IMR-90 (cell line): Measurements from ENCODE around the gene SLC26A11. TPM values are rescaled to one million over a fixed set of nuclear protein-coding genes. Genes with fewer than 3 reads are reported as not detected.

ENCODE experiments used
- ATAC-seq: fragments of 200-7000 bp; cut with Tn5 transposase; 2 replicates; pipeline ENCODE4 v1.9.1; 2020; ENCODE audit warnings: low read depth, mild to moderate bottlenecking, moderate library complexity
- BruUV-seq: library from RNA; stranded (reverse); fragments of 400-500 nt; replicated peaks from 2 replicates; lab custom pipeline; 2021; lab: Mats Ljungman, UMichigan
- CTCF ChIA-PET: fragments of 300-600 bp; formaldehyde crosslinking; extraction: SDS; loops from one replicate; lab custom pipeline; 2021; ENCODE audit warnings: antibody characterized with exemption; lab: Yijun Ruan, JAX
- POLR2A ChIA-PET: fragments of 300-600 bp; sonication (Branson Sonifier 250); formaldehyde crosslinking; loops from one replicate; lab custom pipeline; 2022; ENCODE audit warnings: antibody characterized with exemption; ENCODE audit not compliant: unreplicated experiment; lab: Charles Lee
- DNase-seq: peaks from one replicate; pipeline ENCODE4 v3.0.0; 2013
- H2AFZ ChIP-seq: replicated peaks from 2 replicates; pipeline ENCODE3; 2013; ENCODE audit warnings: low read length, mild to moderate bottlenecking; ENCODE audit not compliant: poor library complexity
- H2AK5ac ChIP-seq: 2 replicates; pipeline ENCODE4 v1.6.1; 2013; ENCODE audit warnings: low read depth, low read length, inconsistent platforms
- H2AK9ac ChIP-seq: replicated peaks from 2 replicates; pipeline ENCODE3; 2013; ENCODE audit warnings: mild to moderate bottlenecking, low read depth, low read length, moderate library complexity; ENCODE audit not compliant: poor library complexity
- H2BK120ac ChIP-seq: 2 replicates; pipeline ENCODE4 v1.6.1; 2013; ENCODE audit warnings: low read depth, low read length, inconsistent platforms
- H2BK15ac ChIP-seq: 3 replicates; pipeline ENCODE4 v1.6.1; 2013; ENCODE audit warnings: low read depth, low read length, inconsistent platforms
- H2BK20ac ChIP-seq: 2 replicates; pipeline ENCODE4 v1.6.1; 2013; ENCODE audit warnings: low read depth, mild to moderate bottlenecking, inconsistent platforms, low read length, moderate library complexity
- H2BK5ac ChIP-seq: 2 replicates; pipeline ENCODE4 v1.6.1; 2013; ENCODE audit warnings: mild to moderate bottlenecking, low read depth, low read length, inconsistent platforms; ENCODE audit not compliant: poor library complexity, severe bottlenecking
- H3K14ac ChIP-seq: replicated peaks from 2 replicates; pipeline ENCODE4 v1.6.1; 2013; ENCODE audit warnings: low read depth, low read length, inconsistent platforms
- H3K18ac ChIP-seq: 2 replicates; pipeline ENCODE4 v1.6.1; 2013; ENCODE audit warnings: low read depth, low read length, control low read depth
- H3K23ac ChIP-seq: 2 replicates; pipeline ENCODE4 v1.6.1; 2013; ENCODE audit warnings: low read depth, low read length, inconsistent platforms
- H3K27ac ChIP-seq: 2 replicates; pipeline ENCODE4 v1.5.1; 2013; ENCODE audit warnings: mild to moderate bottlenecking, control low read depth, low read length; ENCODE audit not compliant: insufficient read depth
- H3K27me3 ChIP-seq: 2 replicates; pipeline ENCODE4 v1.6.1; 2013; ENCODE audit warnings: low read length; ENCODE audit not compliant: control insufficient read depth, insufficient read depth
- H3K36me3 ChIP-seq: 2 replicates; pipeline ENCODE4 v1.6.1; 2013; ENCODE audit warnings: low read length, mixed read lengths; ENCODE audit not compliant: control insufficient read depth, insufficient read depth
- H3K4ac ChIP-seq: 2 replicates; pipeline ENCODE4 v1.6.1; 2013; ENCODE audit warnings: low read depth, low read length, inconsistent platforms
- H3K4me1 ChIP-seq: 2 replicates; pipeline ENCODE4 v1.6.1; 2013; ENCODE audit warnings: low read length, mixed read lengths; ENCODE audit not compliant: control insufficient read depth, insufficient read depth
- H3K4me2 ChIP-seq: 2 replicates; pipeline ENCODE4 v1.6.1; 2013; ENCODE audit warnings: low read depth, mild to moderate bottlenecking, control low read depth, low read length, moderate library complexity
- H3K4me3 ChIP-seq: 2 replicates; pipeline ENCODE4 v1.5.1; 2013; ENCODE audit warnings: low read depth, mild to moderate bottlenecking, control low read depth, low read length, moderate library complexity; ENCODE audit not compliant: insufficient read depth
- H3K56ac ChIP-seq: 2 replicates; pipeline ENCODE4 v1.6.1; 2013; ENCODE audit warnings: low read length, inconsistent platforms; ENCODE audit not compliant: insufficient read depth; ENCODE audit errors: extremely low read depth
- H3K79me1 ChIP-seq, 2 experiments: 2 replicates each; pipeline ENCODE4 v1.6.1; 2013; ENCODE audit warnings: low read length in 2 of 2, inconsistent platforms in 1 of 2, low read depth in 1 of 2
- H3K9ac ChIP-seq: 2 replicates; pipeline ENCODE4 v1.6.1; 2013; ENCODE audit warnings: low read depth, low read length, control low read depth
- H3K9me1 ChIP-seq: 2 replicates; pipeline ENCODE4 v1.6.1; 2013; ENCODE audit warnings: low read length, inconsistent platforms; ENCODE audit not compliant: insufficient read depth
- H3K9me3 ChIP-seq: 2 replicates; pipeline ENCODE4 v1.6.1; 2013; ENCODE audit warnings: low read length; ENCODE audit not compliant: control insufficient read depth, insufficient read depth
- H4K20me1 ChIP-seq: 2 replicates; pipeline ENCODE4 v1.6.1; 2013; ENCODE audit warnings: low read length, inconsistent platforms; ENCODE audit not compliant: insufficient read depth
- H4K5ac ChIP-seq: 2 replicates; pipeline ENCODE4 v1.6.1; 2013; ENCODE audit warnings: mild to moderate bottlenecking, low read depth, low read length, control low read depth
- H4K8ac ChIP-seq, 2 experiments: 2 replicates each; pipeline ENCODE4 v1.6.1; 2013; ENCODE audit warnings: low read depth in 2 of 2, low read length in 2 of 2, control low read depth in 1 of 2, inconsistent platforms in 1 of 2
- H4K91ac ChIP-seq: 2 replicates; pipeline ENCODE4 v1.6.1; 2013; ENCODE audit warnings: low read depth, low read length, inconsistent platforms; ENCODE audit not compliant: insufficient read depth
- BHLHE40 ChIP-seq: fragments of 150-350 bp; IDR thresholded peaks from 2 replicates; pipeline ENCODE4 v1.6.1; 2016; ENCODE audit warnings: mild to moderate bottlenecking, low read depth, low read length
- CEBPB ChIP-seq: IDR thresholded peaks from 2 replicates; pipeline ENCODE4 v1.6.1; 2012; ENCODE audit warnings: low read depth, low read length, improper control_type of control experiment
- CHD1 ChIP-seq: IDR thresholded peaks from 2 replicates; pipeline ENCODE4 v1.6.1; 2012; ENCODE audit warnings: low read depth, low read length, improper control_type of control experiment
- CTCF ChIP-seq: conservative IDR thresholded peaks from 2 replicates; pipeline ENCODE4 v1.5.1; 2012; ENCODE audit warnings: mild to moderate bottlenecking, low read depth, low read length, improper control_type of control experiment
- FOS ChIP-seq: fragments of 150-350 bp; IDR thresholded peaks from 2 replicates; pipeline ENCODE4 v1.6.1; 2016; ENCODE audit warnings: low read depth, low read length
- MAFK ChIP-seq: IDR thresholded peaks from 2 replicates; pipeline ENCODE4 v1.6.1; 2012; ENCODE audit warnings: low read depth, low read length, improper control_type of control experiment
- MAZ ChIP-seq: IDR thresholded peaks from 2 replicates; pipeline ENCODE4 v1.6.1; 2012; ENCODE audit warnings: low read depth, mild to moderate bottlenecking, low read length, improper control_type of control experiment, moderate library complexity, borderline replicate concordance
- MXI1 ChIP-seq: IDR thresholded peaks from 2 replicates; pipeline ENCODE4 v1.6.1; 2012; ENCODE audit warnings: low read depth, mild to moderate bottlenecking, low read length, moderate library complexity, borderline replicate concordance
- NFE2L2 ChIP-seq: fragments of 150-350 bp; IDR thresholded peaks from 2 replicates; pipeline ENCODE4 v1.6.1; 2016; ENCODE audit warnings: low read depth, mild to moderate bottlenecking, low read length
- POLR2A ChIP-seq: IDR thresholded peaks from 2 replicates; pipeline ENCODE4 v1.6.1; 2012; ENCODE audit warnings: mild to moderate bottlenecking, low read depth, low read length
- RAD21 ChIP-seq: IDR thresholded peaks from 2 replicates; pipeline ENCODE4 v1.6.1; 2012; ENCODE audit warnings: low read length, improper control_type of control experiment
- RCOR1 ChIP-seq: IDR thresholded peaks from 2 replicates; pipeline ENCODE4 v1.6.1; 2012; ENCODE audit warnings: mild to moderate bottlenecking, low read length, improper control_type of control experiment; ENCODE audit not compliant: insufficient replicate concordance
- RFX5 ChIP-seq: IDR thresholded peaks from 2 replicates; pipeline ENCODE4 v1.8.0; 2012; ENCODE audit warnings: low read depth, mild to moderate bottlenecking, low read length, moderate library complexity
- SMC3 ChIP-seq: fragments of 150-350 bp; IDR thresholded peaks from 2 replicates; pipeline ENCODE4 v1.6.1; 2016; ENCODE audit warnings: low read depth, mild to moderate bottlenecking, antibody characterized with exemption, low read length, moderate library complexity
- WGBS, 2 experiments: methylation state at CpG; one replicate each; pipeline versions ENCODE4 v1.1.5 to v1.1.7; 2013; ENCODE audit warnings: missing lambda C conversion rate in 2 of 2; ENCODE audit not compliant: insufficient read length in 1 of 2; ENCODE audit errors: extremely low coverage in 2 of 2; 5-methylcytosine and 5-hydroxymethylcytosine counted together
- dilution Hi-C: fragments of 300-500 bp; cut with HindIII; formaldehyde crosslinking; loops from one replicate; pipeline ENCODE4 v1.14.3; 2018; ENCODE audit warnings: low sequenced_read_pairs; ENCODE audit not compliant: unreplicated experiment
- in situ Hi-C: fragments of 300-500 bp; cut with MboI; formaldehyde crosslinking; loops from 3 replicates; pipeline ENCODE4 v1.14.3; 2019; ENCODE audit warnings: low sequenced_read_pairs, inconsistent platforms, mixed read lengths
- intact Hi-C: fragments of 100-400 bp; cut with micrococcal nuclease; formaldehyde crosslinking; loops from 2 replicates; pipeline ENCODE4 v1.10.0; 2022
- polyA plus RNA-seq, 3 experiments: library from polyadenylated mRNA; depleted of rRNA; stranded (reverse); fragments of >200 nt; gene quantifications; 2 replicates each; pipeline ENCODE4 v1.2.3, GENCODE V29; 2012; ENCODE audit warnings: low replicate concordance in 1 of 3
- total RNA-seq: library from RNA; depleted of rRNA; stranded (reverse); fragments of >200 nt; gene quantifications from 2 replicates; pipeline ENCODE4 v1.2.3, GENCODE V29; 2012
- TF ChIP-seq, protein P1 (sequence below): fragments of 150-350 bp; IDR thresholded peaks from 2 replicates; pipeline ENCODE4 v1.6.1; 2016; ENCODE audit warnings: low read depth, mild to moderate bottlenecking, low read length, moderate library complexity, borderline replicate concordance
- TF ChIP-seq, protein P2 (sequence below): fragments of 150-350 bp; IDR thresholded peaks from 2 replicates; pipeline ENCODE4 v1.6.1; 2017; ENCODE audit warnings: mild to moderate bottlenecking, antibody characterized with exemption, low read length, low read depth

The SLC26A11 gene
- total and polyA plus RNA-seq, 2 of the 4 experiments (the other 2 are of a cell fraction), result 3.2 to 15.6 TPM

GRCh38 chr17:80213643-80213975, 6.6 kb upstream of the SLC26A11 start:
- no TSS peak for BruUV-seq
- dilution Hi-C loops, result no loop called here
- Histone ChIP-seq H2AK5ac (no peak overlapping the region), H3K18ac (no peak overlapping the region), H3K4me3 (no peak overlapping the region), H2BK15ac (no peak overlapping the region), H4K8ac (no peak overlapping the region), H4K20me1 (peaks cover 26% of the 10 kb centered on the region), H3K4me2 (no peak overlapping the region), H3K27me3 (no peaks in the 10 kb centered on the region), H4K91ac (no peak overlapping the region), H2AFZ (no peak overlapping the region), H3K23ac (no peak overlapping the region), H3K9me3 (no peaks in the 10 kb centered on the region), H4K5ac (no peak overlapping the region), H3K9ac (no peak overlapping the region), H2AK9ac (no peak overlapping the region), H3K79me1 (peaks cover 22 to 23% of the 10 kb centered on the region in 2 experiments), H3K4me1 (no peaks in the 10 kb centered on the region), H3K9me1 (peaks cover 23% of the 10 kb centered on the region), H2BK20ac (no peak overlapping the region), H2BK120ac (no peak overlapping the region), H3K56ac (no peak overlapping the region), H3K27ac (no peak overlapping the region), H3K36me3 (peaks cover 82% of the 10 kb centered on the region), H3K14ac (no peak overlapping the region), H2BK5ac (no peak overlapping the region), H3K4ac (no peak overlapping the region)
- intact Hi-C loops, result no loop called here
- WGBS, 2 experiments, result 96% methylated on average over 15 of the region's 17 CpGs; no CpG with 5 or more reads in 1 of the 2 experiments
- TF ChIP-seq, protein P1, sequence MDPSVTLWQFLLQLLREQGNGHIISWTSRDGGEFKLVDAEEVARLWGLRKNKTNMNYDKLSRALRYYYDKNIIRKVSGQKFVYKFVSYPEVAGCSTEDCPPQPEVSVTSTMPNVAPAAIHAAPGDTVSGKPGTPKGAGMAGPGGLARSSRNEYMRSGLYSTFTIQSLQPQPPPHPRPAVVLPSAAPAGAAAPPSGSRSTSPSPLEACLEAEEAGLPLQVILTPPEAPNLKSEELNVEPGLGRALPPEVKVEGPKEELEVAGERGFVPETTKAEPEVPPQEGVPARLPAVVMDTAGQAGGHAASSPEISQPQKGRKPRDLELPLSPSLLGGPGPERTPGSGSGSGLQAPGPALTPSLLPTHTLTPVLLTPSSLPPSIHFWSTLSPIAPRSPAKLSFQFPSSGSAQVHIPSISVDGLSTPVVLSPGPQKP, result no peak
- TF ChIP-seq RAD21, result no peak
- TF ChIP-seq RCOR1, result no peak
- no peak for TF ChIP-seq MAFK
- no peak for TF ChIP-seq BHLHE40
- no peak for TF ChIP-seq CTCF
- TF ChIP-seq CHD1, result no peak
- TF ChIP-seq, protein P2, sequence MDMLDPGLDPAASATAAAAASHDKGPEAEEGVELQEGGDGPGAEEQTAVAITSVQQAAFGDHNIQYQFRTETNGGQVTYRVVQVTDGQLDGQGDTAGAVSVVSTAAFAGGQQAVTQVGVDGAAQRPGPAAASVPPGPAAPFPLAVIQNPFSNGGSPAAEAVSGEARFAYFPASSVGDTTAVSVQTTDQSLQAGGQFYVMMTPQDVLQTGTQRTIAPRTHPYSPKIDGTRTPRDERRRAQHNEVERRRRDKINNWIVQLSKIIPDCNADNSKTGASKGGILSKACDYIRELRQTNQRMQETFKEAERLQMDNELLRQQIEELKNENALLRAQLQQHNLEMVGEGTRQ, result no peak
- TF ChIP-seq POLR2A, result no peak
- no peak for TF ChIP-seq FOS
- no peak for TF ChIP-seq MAZ
- no peak for TF ChIP-seq RFX5
- TF ChIP-seq MXI1, result no peak
- no peak for TF ChIP-seq CEBPB
- no peak for TF ChIP-seq SMC3
- no peak for TF ChIP-seq NFE2L2
- DNase-seq (no peak), ATAC-seq (no peak)
- in situ Hi-C loops, result no loop called here
- CTCF ChIA-PET, result no interaction called here
- POLR2A ChIA-PET, result no interaction called here
